ENCODE data around the gene DEGS2.

DEGS2 gene

DNA sequence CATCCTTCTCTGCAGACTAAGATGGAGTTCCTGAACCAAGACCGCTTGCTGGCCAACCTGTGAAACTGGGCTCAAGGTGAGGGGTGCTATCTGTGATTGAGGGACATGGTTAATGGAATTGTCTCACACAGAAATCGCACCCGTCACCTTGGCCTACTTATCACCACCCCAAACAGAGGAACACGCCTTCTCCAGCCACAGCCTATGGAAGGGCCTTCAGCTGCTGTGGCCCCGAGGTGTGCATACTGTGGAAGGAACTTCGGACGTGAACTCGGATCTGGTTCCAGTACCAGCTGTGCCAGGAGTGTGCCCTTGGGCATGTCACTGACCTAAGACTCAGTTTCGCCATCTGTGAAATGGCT lies 49.9 kb downstream of the DEGS2 start:
- DNase-seq, result no peak

DNA sequence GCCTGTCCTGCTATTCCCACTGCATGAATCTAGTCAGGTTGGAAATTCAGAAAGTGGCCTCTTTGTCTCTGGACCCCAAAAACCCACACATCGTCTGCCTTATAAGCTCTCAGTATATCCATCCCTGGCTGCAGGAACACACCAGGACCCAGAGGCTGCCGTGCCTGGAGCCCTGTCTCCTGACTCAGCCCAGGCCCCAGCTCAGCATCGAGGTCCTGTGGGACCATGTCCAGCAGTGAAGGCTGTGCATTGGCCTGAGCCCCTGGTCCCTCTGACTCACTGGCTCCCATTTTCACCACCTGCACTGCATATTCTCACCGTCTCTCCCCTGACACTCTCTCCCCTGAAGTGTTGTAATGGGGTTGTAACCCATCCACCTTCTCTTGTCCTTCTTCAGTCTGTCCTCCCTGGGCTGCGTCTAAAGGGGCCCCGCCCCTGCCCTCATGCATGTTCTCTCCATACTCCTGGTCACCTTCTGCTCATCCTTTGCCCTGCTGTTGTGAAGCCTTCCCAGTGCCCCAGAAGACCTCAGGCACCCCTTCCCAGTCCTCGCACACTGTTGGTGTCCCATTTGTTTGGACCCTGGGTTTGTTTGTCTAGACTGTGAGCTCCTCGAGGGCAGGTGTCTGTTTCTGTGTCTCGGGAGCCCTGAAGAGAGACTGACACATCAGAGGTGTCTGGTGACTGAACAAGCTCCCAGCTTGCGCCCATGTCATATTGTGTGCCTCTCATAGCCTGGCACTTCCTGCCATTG lies 50.4 kb downstream of the DEGS2 start:
- DNase-seq, result no peak

DNA sequence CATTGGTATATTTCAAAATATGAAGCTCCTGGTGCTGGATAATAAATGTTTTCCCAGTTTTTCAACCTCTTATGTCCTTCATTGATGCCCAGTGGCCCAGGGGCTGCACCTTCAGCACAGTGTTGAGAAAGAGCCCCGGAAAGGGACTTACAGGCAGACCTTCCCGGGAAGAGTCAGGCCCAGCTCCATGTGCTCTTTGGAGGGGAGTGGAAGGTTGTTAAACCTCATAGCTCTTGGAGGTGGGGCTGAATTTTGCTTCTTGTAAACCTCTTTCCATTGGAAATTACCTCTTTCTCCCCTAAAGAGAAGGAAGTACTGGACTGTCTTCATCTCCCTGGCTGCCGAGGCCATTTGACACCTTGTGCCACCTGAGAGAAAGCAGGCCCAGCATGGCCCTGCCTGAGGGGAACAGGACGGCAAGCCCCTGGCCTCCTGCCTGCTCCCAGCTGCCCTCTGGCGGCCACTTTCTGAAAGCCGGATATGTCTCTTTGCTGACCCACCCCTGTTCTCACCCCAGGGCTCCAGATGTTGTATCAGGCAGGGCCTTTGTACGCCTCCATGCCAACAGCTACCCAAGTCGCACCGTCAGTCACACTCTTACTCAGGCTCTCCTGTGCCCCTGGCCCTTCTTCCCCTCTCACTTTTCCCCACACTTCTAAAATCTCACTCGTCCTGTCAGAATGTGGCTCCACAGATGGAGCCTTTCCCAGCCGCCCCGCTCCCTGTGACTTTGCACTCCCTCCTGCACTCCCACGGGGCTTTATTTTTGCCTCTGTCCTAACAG lies 51.2 kb downstream of the DEGS2 start:
- DNase-seq, result peak; percentile 28 to 73

DNA sequence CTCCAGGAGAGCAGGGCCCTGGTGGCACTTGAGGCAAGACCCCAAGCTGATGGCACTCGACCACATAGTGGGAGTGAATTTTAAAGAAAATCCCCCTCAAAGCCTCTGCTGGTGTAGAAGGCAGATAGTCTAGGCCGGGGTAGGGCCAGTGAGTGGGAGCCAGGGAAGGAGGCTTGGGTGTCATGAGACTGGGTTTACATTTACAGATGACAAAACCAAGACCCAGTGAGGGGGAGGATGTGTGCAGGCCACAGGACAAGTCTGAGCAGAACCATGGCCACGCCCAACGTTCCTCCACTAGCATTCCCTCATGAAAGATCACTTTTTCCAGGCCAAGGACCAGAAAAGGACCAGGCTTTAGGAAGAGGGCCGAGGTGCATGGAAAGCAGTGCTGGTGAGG lies 52.2 kb downstream of the DEGS2 start:
- no peak for DNase-seq

DNA sequence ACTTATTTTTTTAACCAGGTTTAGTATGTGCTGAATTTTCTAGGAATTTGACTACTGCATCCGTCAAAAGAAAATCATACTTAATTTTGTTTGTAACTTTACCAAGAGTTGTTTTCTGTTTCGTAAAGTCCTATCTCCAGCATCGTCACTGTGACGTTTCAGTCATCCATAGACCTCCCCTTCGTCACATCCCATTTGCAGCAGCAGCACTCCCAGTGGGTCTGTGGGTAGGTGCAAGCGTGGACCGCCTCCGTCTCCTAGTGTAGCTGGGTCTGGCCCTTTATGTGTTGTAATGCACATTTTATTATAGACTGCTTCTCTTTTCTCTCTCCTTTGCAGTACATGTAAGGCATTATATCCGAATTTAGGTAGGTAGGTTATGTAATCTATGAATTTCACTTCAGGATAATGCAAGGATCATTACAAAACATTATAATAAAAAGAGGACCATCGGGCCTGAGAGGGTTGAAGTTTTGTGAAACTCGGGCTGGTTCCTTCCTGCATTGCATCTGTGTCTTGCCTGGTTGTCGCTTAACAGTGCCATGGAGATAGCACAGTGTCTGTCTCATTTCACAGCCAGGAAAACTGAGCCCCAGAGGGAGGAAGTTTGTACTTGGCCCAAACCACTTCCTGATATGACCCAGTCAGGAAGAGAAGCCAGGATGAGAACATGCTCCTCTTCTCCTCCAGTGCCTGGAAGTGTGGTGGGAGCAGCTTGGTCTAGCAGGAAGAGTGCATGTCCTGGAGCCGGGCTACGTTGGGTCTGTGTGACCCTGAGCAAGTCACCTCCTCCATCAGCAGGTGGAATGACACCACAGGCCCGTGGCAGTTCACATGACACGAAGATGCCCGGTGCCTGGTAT lies 53.0 kb downstream of the DEGS2 start:
- no peak for DNase-seq

DNA sequence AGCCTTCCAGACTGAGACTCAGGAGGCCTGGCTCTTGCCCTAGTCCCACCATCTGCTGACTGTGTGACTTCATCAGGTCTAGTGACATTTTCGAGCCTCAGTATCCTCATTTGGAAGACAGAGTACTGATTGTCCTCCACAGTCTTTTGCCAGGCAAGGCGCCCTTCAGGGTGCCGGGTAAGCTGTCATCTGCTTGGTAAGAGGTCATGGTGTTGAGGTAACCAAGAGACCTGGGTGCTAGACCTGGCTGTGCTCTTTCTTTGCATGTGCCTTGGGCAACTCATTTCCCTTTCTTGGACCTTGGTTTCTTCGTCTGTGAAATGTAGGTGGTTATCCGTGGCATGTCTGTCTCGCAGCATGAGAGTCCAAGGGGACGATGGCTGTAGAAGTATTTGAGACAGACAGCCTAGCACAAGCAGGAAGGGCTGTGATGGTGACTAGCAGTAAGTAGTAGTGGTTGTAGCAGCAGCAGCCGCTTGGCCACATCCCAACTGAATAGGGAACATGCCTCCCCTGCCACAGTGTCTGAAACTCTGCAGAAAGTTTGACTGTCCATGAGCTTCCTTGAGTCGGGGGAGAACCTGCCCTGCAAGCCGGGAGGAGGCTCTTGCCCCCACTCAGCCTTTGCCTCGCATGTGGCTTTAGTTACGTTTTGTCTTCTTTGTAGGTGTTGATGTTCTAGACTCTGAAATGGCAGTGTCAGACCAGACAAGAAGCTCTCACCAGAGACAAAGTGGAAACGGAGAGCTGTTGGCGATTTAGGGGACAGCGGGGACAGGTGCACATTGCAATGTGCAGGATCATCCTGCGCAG lies 53.9 kb downstream of the DEGS2 start:
- DNase-seq, result peak in 1 of 2 donors; percentile 4

DNA sequence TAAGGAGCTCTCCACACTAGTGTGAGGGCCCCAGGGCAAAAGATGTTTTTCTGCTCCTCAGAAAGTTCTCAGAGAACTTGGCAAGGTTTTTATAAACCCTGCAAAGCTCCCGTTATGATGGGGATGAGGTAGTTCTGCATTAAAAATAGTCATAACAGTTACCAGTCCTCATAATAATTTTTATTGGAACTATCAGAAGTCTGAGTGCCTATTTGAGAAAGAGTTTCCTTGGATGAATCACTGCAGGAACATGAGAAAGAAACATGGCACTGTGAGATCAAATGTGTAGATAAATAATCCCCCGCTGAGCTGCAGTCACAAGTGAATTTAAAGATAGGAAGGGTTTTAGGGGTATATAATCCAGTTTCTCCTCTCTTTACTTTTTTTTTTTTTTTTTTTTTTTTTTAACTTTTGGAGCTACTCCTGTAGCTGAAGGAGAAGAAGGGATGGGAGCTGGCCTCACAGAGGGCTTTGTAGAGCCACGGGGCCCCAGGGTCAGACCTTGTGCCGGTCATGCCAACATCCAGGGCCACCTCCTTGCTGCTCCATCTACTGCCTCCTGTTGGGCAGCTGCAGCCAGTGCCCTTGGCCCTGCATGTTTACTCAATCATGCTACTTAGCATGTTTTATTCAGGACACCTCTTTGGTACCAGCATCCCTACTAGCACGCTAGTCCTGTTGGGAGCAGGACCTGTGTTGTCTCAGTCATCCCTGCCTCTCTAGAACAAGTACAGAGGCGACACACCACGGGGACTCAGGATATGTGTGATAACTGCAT lies 54.7 kb downstream of the DEGS2 start:
- no peak for DNase-seq

DNA sequence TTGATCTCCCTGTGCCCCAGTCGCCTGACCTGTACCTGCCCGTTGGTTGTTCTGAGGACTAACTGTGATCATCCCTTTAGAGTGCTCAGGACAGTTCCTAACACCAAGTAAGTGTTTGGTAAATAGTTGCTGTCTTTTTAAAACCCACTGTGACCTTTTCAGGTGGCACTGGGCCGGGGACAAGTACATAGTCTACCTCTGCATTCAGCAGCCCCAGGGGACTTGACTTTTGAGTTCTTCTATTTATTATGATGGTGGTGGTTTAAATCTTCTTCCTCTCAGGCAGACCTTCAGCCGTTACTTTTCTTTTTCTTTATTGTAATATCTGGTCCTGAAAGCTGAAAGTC lies 55.5 kb downstream of the DEGS2 start:
- no peak for DNase-seq

DNA sequence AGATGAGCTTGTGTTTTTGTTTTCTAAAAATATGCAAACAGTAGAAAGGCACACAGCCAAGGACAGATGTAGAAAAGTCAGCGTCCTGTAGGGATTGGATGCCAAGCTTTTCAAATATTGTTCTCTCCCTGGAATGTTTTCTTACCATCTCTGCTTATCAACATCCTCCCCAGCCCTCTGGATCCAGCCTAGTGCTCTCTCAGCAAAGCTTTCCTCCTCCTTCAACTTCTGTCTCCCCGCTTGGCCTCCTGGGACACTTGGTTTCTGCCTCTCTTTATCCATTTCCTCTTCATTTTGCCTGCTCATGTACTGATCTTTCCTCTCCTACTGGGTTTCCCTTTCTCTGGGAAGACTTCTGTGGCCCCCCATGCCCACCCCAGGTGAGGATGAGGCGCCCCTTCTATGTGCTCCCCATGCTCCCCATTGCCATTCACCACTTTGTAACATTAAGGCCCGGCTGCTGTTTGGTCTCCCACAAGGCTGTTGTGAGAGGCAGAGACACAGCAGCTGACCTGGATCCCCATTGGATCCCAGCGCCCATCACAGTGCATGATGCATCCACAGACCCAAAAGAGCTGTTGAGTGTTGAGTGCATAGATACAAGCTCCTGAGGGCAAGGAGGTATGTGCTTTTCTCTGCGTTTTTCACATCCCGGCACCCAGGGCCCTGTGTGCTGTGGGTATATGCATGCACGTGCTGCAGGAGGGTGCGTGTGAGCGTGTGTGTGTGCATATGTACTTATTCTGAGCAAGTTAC lies 56.0 kb downstream of the DEGS2 start:
- DNase-seq, result peak in 1 of 2 donors; percentile 6

DNA sequence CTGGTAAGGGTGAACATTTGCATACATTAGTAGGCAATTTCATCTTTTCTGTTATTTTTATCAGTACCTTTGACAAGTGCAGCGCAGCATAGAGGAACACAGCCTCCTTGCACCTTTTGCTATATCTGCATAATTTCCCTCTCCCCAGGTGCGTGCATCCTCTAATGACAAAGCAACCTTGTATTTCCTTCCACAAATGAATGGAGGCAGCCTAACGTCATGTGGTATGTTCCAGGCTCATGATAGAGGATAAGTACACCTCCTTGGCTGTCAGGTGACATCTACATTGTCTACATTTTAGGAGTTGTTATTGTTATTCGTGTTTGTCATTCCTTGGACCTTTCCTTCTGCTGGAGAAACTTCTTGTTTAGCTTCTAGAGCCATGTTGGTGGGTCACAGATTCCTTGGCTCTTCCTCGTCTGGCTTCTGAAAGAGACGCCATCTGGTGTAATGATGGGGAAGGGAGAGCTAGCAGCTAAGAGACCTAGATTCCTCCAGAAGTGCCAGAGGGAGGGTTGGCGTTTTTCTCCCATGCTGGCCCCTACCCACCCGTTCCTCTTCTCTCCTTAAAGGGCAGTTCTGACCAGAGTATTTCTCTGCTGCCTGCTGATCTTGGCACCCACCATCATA lies 57.2 kb downstream of the DEGS2 start:
- no peak for DNase-seq

DNA sequence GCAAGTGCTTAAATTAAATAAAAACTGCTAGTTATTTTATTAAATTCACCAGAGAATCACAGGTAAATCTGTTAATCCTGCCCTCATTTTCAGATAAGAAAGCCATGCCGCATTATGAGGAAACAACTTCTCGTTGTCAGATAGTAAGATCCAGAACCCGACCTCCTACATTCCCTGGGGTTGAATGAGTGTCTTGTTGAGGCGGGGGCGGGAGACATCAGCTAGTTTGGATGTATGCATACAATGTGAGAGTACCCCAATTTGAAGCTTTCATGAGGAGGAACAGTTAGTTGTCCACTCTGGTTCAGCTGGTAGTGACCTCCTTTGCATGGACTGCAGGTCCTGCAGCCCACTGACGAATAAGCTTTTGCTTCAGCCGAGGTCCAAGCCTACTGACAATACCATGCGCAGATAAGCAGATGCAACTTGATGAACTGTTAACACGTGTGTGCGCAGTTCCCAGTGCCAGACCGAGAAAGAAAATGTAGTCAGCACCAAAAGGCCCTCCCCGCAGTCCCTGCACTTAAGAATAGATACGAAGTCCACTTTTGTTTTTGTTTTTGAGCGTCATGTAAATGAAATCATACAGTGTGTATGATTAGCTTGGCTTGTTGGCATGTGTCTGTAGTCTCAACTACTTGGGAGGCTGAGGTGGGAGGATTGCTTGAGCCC lies 59.3 kb downstream of the DEGS2 start:
- no peak for DNase-seq

DNA sequence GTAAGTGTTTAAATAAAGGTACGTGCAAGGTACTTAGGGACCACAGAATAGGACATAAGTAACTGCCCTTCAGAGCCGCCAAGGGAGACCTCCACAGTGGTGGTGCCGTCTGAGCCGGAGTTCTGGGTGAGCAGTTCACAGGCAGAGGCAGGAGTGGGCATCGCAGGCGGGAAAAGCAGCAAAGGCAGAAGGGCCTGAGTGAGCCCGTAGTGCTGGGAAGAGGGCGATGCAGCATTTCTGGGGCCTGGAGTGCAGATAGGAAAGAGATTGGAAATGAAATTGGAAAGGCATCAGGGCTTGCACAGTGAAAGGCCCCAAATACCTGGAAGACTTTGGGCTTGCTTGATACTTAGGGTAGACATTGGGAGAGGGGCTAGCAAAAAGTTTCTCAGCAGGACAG lies 61.3 kb downstream of the DEGS2 start:
- no peak for DNase-seq

DNA sequence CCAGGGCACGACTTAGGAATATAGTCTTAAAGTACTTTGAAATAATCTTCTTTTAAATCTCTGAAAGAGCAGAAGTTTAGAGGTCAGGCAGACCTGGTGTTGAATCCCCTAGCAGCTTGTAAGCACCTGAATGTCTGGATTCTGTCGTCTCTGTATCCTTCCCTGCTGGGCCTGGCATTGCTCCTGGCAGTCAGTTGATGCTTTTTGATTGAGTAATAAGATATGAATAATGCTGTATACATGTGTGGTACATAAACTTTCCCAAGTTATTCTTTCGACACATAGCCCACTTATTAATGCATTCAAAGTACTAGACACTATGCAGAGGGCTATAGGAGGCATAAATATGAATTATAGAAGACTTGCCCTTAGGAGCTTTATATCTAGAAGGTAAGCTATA lies 62.8 kb downstream of the DEGS2 start:
- no peak for DNase-seq

Data from hippocampal formation (tissue), 2 donors.